HEK293 (cell line): ENCODE measurements around the gene ZFPM1.

Source experiments
- FEZF1 ChIP-seq: fragments of 450-650 bp; formaldehyde crosslinking; IDR thresholded peaks from 2 replicates; pipeline ENCODE4 v1.5.1; 2016; ENCODE audit warnings: missing biosample characterization, missing genetic modification characterization
- OVOL3 ChIP-seq: fragments of 450-650 bp; formaldehyde crosslinking; IDR thresholded peaks from 2 replicates; pipeline ENCODE4 v1.5.1; 2016; ENCODE audit warnings: missing biosample characterization, missing genetic modification characterization
- PRDM6 ChIP-seq: fragments of 450-650 bp; formaldehyde crosslinking; IDR thresholded peaks from 2 replicates; pipeline ENCODE4 v1.5.1; 2017; ENCODE audit warnings: missing biosample characterization, missing genetic modification characterization
- SCRT2 ChIP-seq: fragments of 450-650 bp; formaldehyde crosslinking; IDR thresholded peaks from 2 replicates; pipeline ENCODE4 v1.5.1; 2016; ENCODE audit warnings: missing biosample characterization, missing genetic modification characterization
- ZBTB1 ChIP-seq: fragments of 450-650 bp; formaldehyde crosslinking; IDR thresholded peaks from 2 replicates; pipeline ENCODE4 v1.5.1; 2016; ENCODE audit warnings: missing biosample characterization, missing genetic modification characterization
- ZBTB7A ChIP-seq: fragments of 450-650 bp; formaldehyde crosslinking; IDR thresholded peaks from 2 replicates; pipeline ENCODE4 v1.5.1; 2016; ENCODE audit warnings: low read depth, missing biosample characterization, missing genetic modification characterization
- ZNF112 ChIP-seq: fragments of 450-650 bp; formaldehyde crosslinking; IDR thresholded peaks from 2 replicates; pipeline ENCODE4 v1.5.0; 2017; ENCODE audit warnings: missing biosample characterization, missing genetic modification characterization
- ZNF155 ChIP-seq: fragments of 450-650 bp; formaldehyde crosslinking; IDR thresholded peaks from 2 replicates; pipeline ENCODE4 v1.5.1; 2016; ENCODE audit warnings: missing biosample characterization, missing genetic modification characterization
- ZNF211 ChIP-seq: fragments of 450-650 bp; formaldehyde crosslinking; IDR thresholded peaks from 2 replicates; pipeline ENCODE4 v1.5.1; 2016; ENCODE audit warnings: low read depth, missing biosample characterization, missing genetic modification characterization
- ZNF24 ChIP-seq: fragments of 450-650 bp; formaldehyde crosslinking; IDR thresholded peaks from 2 replicates; pipeline ENCODE4 v1.5.1; 2016; ENCODE audit warnings: missing biosample characterization, missing genetic modification characterization
- ZNF398 ChIP-seq: fragments of 450-650 bp; formaldehyde crosslinking; IDR thresholded peaks from 2 replicates; pipeline ENCODE4 v1.5.1; 2017; ENCODE audit warnings: missing biosample characterization, missing genetic modification characterization
- ZNF514 ChIP-seq: fragments of 450-650 bp; formaldehyde crosslinking; IDR thresholded peaks from 2 replicates; pipeline ENCODE4 v1.5.1; 2016; ENCODE audit warnings: missing biosample characterization, missing genetic modification characterization
- ZNF549 ChIP-seq: fragments of 450-650 bp; IDR thresholded peaks from 2 replicates; pipeline ENCODE4 v1.5.1; 2018; ENCODE audit warnings: missing biosample characterization, missing genetic modification characterization, mild to moderate bottlenecking, inconsistent platforms, moderate library complexity
- ZNF561 ChIP-seq: fragments of 450-650 bp; IDR thresholded peaks from 2 replicates; pipeline ENCODE4 v1.5.1; 2018; ENCODE audit warnings: missing biosample characterization, missing genetic modification characterization, borderline replicate concordance
- ZNF580 ChIP-seq: fragments of 450-650 bp; formaldehyde crosslinking; IDR thresholded peaks from 2 replicates; pipeline ENCODE4 v1.5.1; 2016; ENCODE audit warnings: missing biosample characterization, missing genetic modification characterization
- ZNF621 ChIP-seq: fragments of 450-650 bp; formaldehyde crosslinking; IDR thresholded peaks from 2 replicates; pipeline ENCODE4 v1.5.1; 2017; ENCODE audit warnings: missing biosample characterization, missing genetic modification characterization
- ZNF624 ChIP-seq: fragments of 450-650 bp; formaldehyde crosslinking; IDR thresholded peaks from 2 replicates; pipeline ENCODE4 v1.5.1; 2017; ENCODE audit warnings: missing biosample characterization, missing genetic modification characterization
- ZNF626 ChIP-seq: fragments of 450-650 bp; sonication (Bioruptor Pico); formaldehyde crosslinking; IDR thresholded peaks from 2 replicates; pipeline ENCODE4 v1.5.1; 2018; ENCODE audit warnings: missing biosample characterization, missing genetic modification characterization, inconsistent platforms
- ZNF777 ChIP-seq: fragments of 450-650 bp; formaldehyde crosslinking; IDR thresholded peaks from 2 replicates; pipeline ENCODE4 v1.5.1; 2017; ENCODE audit warnings: missing biosample characterization, missing genetic modification characterization, borderline replicate concordance
- ZNF830 ChIP-seq: fragments of 450-650 bp; IDR thresholded peaks from 2 replicates; pipeline ENCODE4 v1.5.0; 2018; ENCODE audit warnings: missing biosample characterization, missing genetic modification characterization, low read depth, mild to moderate bottlenecking, moderate library complexity
- TF ChIP-seq, protein P1 (sequence below): fragments of 450-650 bp; formaldehyde crosslinking; IDR thresholded peaks from 2 replicates; pipeline ENCODE4 v1.5.1; 2016; ENCODE audit warnings: missing biosample characterization, missing genetic modification characterization
- TF ChIP-seq, protein P2 (sequence below): fragments of 450-650 bp; formaldehyde crosslinking; IDR thresholded peaks from 2 replicates; pipeline ENCODE4 v1.5.1; 2016; ENCODE audit warnings: missing biosample characterization, missing genetic modification characterization
- TF ChIP-seq, protein P3 (sequence below): fragments of 450-650 bp; formaldehyde crosslinking; IDR thresholded peaks from 2 replicates; pipeline ENCODE4 v1.5.1; 2016; ENCODE audit warnings: missing biosample characterization, missing genetic modification characterization

Gene ZFPM1

GRCh38 chr16:88569985-88570690 is 117.1 kb downstream of the ZFPM1 start, which contains the start of gene ZC3H18 (continued):
- TF ChIP-seq ZNF24 (tag by site-specific recombination) (no peak), ZNF398 (no peak), ZNF514 (tag by site-specific recombination) (no peak), ZNF621 (tag by site-specific recombination) (no peak), ZBTB7A (tag by site-specific recombination) (no peak), ZNF830 (no peak), OVOL3 (tag by site-specific recombination) (no peak), ZNF777 (tag by site-specific recombination) (no peak), SCRT2 (tag by site-specific recombination) (no peak), ZNF624 (tag by site-specific recombination) (no peak), PRDM6 (tag by site-specific recombination) (no peak), ZNF211 (0 out of 2 replicates have a peak, but pooled peaks have one; percentile 18), ZNF155 (tag by site-specific recombination) (no peak), FEZF1 (tag by site-specific recombination) (no peak), ZBTB1 (tag by site-specific recombination) (no peak), ZNF580 (tag by site-specific recombination) (peak; percentile 95), ZNF626 (tag by site-specific recombination) (no peak), ZNF561 (tag by site-specific recombination) (0 out of 2 replicates have a peak, but pooled peaks have one; percentile 27), ZNF112 (no peak), ZNF549 (tag by site-specific recombination) (no peak)
- TF ChIP-seq, protein P1, sequence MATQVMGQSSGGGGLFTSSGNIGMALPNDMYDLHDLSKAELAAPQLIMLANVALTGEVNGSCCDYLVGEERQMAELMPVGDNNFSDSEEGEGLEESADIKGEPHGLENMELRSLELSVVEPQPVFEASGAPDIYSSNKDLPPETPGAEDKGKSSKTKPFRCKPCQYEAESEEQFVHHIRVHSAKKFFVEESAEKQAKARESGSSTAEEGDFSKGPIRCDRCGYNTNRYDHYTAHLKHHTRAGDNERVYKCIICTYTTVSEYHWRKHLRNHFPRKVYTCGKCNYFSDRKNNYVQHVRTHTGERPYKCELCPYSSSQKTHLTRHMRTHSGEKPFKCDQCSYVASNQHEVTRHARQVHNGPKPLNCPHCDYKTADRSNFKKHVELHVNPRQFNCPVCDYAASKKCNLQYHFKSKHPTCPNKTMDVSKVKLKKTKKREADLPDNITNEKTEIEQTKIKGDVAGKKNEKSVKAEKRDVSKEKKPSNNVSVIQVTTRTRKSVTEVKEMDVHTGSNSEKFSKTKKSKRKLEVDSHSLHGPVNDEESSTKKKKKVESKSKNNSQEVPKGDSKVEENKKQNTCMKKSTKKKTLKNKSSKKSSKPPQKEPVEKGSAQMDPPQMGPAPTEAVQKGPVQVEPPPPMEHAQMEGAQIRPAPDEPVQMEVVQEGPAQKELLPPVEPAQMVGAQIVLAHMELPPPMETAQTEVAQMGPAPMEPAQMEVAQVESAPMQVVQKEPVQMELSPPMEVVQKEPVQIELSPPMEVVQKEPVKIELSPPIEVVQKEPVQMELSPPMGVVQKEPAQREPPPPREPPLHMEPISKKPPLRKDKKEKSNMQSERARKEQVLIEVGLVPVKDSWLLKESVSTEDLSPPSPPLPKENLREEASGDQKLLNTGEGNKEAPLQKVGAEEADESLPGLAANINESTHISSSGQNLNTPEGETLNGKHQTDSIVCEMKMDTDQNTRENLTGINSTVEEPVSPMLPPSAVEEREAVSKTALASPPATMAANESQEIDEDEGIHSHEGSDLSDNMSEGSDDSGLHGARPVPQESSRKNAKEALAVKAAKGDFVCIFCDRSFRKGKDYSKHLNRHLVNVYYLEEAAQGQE (tag by site-specific recombination), result no peak
- TF ChIP-seq, protein P2, sequence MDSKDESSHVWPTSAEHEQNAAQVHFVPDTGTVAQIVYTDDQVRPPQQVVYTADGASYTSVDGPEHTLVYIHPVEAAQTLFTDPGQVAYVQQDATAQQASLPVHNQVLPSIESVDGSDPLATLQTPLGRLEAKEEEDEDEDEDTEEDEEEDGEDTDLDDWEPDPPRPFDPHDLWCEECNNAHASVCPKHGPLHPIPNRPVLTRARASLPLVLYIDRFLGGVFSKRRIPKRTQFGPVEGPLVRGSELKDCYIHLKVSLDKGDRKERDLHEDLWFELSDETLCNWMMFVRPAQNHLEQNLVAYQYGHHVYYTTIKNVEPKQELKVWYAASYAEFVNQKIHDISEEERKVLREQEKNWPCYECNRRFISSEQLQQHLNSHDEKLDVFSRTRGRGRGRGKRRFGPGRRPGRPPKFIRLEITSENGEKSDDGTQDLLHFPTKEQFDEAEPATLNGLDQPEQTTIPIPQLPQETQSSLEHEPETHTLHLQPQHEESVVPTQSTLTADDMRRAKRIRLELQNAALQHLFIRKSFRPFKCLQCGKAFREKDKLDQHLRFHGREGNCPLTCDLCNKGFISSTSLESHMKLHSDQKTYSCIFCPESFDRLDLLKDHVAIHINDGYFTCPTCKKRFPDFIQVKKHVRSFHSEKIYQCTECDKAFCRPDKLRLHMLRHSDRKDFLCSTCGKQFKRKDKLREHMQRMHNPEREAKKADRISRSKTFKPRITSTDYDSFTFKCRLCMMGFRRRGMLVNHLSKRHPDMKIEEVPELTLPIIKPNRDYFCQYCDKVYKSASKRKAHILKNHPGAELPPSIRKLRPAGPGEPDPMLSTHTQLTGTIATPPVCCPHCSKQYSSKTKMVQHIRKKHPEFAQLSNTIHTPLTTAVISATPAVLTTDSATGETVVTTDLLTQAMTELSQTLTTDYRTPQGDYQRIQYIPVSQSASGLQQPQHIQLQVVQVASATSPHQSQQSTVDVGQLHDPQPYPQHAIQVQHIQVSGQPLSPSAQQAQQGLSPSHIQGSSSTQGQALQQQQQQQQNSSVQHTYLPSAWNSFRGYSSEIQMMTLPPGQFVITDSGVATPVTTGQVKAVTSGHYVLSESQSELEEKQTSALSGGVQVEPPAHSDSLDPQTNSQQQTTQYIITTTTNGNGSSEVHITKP (tag by site-specific recombination), result no peak
- TF ChIP-seq, protein P3, sequence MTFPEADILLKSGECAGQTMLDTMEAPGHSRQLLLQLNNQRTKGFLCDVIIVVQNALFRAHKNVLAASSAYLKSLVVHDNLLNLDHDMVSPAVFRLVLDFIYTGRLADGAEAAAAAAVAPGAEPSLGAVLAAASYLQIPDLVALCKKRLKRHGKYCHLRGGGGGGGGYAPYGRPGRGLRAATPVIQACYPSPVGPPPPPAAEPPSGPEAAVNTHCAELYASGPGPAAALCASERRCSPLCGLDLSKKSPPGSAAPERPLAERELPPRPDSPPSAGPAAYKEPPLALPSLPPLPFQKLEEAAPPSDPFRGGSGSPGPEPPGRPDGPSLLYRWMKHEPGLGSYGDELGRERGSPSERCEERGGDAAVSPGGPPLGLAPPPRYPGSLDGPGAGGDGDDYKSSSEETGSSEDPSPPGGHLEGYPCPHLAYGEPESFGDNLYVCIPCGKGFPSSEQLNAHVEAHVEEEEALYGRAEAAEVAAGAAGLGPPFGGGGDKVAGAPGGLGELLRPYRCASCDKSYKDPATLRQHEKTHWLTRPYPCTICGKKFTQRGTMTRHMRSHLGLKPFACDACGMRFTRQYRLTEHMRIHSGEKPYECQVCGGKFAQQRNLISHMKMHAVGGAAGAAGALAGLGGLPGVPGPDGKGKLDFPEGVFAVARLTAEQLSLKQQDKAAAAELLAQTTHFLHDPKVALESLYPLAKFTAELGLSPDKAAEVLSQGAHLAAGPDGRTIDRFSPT (tag by site-specific recombination), result no peak
